ENCODE data around the gene MTLN.
A peak's percentile ranks its signal among the peaks of the same experiment; 100 is the strongest.
"Not testable (repeated sequence)": the region's sequence is repeated elsewhere in the genome, so short reads cannot be mapped to it uniquely, and the experiment has no call there.

MTLN gene, protein sequence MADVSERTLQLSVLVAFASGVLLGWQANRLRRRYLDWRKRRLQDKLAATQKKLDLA

DNA sequence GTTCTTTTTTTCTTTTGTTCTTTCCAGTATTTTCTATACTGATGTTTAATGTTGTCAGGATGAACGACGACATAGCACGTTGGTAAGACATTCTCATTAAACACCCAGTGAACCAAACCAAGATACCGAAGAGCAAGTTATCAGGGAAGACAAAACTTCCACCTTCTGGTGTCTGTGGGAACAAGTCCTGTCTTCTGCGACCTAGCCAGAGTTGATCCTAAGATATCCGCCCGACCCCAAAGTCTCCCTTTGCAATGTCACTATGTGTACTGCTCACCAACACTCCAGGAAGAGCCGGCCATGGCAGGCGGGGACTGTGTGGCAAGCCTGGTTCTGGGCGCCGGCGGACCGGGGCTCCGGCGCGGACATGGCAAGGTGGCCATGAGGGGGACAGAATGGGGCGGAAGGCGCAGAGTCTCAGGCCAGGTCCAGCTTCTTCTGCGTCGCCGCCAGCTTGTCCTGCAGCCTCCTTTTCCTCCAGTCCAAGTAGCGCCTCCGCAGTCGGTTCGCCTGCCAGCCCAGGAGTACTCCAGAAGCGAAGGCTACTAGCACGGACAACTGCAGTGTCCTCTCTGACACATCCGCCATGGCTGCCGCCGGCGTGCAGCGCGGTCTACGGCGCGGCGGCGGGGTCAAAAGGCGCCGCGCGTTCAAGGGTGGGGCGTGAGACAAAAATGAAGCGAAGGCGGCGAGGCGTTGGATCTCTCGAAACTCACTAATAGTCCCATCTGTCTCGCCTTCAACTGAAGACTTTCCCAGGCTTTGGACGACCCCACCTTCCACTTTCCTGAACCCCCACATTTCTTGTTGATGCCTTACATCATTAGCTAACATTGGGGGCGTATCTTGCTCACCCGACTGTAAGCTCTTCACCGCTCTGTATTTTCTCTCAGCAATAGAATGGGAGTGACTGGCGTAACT lies at the start of gene MTLN:
Gene MTLN (minus strand): TSS at position 610 of the 921 bp plus-strand sequence. CDS start 22 bp downstream, at position 588.
- DNase-seq, result peak; percentile 17

DNA sequence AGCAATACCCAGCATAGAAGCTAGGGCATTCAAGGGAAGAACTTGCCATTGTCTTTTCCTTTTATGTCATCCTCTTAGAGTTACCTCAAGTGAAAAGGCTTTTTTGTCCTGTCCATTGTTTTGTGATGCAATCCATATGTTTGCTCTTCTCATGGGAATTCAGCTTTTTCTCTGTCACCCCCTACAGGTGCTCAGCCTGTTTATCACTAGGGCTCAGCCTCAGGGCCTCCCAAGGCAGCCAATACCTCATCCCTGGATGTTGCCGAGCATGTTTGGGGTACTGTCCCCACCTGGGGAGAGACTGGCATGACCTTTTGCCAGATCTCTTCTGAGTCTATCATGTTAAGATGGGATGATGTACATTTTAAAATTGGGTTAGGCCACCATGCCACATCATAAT lies 49.6 kb upstream of the MTLN start:
- DNase-seq, result not testable (repeated sequence)

DNA sequence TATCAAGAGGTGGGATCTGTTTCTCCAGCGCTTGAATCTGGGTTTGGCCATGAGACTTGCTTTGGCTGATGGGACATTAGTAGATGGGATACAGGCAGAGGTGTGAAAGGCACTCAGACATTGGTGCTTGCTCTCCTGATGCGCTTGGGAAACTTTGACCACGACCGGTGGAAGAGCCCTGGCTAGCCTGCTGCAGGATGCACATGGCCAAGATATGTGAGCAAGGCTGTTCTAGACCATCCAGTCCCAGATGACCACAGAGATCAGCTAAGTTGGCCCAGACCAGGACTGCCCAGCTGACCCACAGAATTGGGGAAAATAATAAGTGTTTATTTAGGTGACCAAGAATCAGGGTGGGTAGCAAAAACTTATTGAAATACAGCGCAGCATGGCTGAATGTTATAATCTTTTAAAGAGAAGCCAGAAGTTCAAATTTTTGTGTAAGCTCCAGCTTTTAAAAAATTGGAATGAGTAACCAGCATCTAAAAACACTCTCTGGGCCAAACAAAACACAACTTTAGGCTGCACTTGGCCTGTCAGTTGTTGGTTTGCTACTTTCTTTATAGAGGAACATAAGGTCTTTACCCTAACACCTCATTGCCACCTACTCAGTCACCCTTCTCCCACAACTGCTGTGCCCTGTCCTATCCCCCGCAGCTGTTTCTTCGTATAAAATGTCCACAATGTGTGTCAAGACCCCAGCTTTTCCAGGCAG lies 35.9 kb upstream of the MTLN start:
- DNase-seq, result not testable (repeated sequence)

DNA sequence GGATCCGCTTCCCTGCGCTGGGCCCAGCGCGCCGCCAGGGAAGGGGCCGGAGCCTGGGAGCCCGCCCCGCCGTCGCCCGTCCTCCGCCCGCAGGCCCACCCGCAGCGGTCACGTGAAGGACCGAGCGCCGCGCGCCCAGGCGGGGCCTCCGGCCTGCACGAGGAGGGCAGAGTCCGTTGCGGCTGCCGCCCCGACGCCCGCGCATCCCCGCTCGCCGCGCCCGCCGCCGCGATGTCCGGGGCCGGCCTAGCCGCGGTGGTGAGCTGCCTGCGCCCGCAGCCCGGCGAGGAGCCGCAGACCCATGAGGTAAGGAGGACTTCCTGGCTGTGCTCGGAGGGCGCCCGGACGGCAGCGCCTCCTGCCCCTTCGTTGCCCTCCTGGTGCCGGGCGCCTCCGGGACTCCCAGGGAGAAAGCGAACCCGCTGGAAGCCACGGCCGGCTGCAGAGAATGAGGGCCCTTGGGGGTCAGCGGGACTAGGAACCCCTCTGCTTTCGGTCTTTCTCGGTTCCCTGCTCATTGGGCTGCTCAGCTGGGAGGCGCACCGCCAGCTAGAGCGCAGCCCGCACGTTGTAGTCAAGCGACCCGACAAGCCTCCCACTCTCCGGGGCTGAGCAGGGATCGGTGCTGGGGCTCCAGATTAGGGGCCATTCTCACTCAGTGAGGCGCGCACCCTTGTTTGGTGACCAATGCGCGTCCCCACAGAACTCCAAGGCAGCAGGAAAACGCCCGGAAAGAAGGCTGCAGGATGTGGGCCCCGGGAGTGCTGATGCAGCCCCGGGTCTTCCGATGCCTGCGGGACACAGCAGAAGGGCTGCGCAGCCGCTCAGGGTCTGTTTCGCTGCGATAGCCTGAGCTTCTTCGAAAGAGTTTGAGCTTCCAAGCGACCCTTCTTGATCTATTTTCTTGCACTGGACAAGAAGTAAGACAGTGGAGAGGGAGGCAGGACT lies 33.4 kb upstream of the MTLN start:
- DNase-seq, result not testable (repeated sequence)

DNA sequence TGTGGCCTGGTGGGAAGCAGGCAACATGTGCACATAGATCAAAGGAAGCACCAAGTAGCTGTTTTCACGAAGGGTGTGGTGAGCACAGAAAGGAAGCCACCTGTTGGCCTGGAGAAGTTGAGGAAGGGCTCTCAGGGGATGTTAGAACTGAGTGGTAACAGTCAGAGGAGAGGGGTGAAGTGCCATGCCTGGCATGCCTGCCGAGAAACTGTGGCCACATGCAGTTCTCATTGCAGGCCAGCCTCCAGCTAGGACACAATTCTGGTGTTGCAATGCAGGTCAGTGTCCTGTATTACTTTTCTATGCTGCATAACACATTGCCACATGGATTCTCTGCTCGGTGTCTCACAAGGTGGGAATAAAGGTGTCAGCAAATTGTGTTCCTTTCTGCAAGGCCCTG lies 30.9 kb upstream of the MTLN start:
- DNase-seq, result not testable (repeated sequence)

DNA sequence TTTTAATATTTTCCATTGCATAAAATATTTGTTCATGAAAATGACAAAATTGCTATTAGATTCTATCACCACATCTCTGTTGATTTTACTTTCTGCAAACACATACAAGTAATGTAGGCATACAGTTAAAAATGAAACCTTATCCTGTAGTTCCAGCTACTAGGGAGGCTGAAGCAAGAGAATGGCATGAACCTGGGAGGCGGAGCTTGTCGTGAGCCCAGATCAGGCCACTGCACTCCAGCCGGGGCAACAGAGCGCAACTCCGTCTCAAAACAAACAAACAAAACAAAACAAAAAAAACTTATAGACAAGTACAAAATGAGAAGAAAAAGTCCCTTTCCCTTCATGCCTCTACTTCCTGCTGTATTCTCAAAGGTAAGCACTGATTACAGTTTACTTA lies 22.2 kb upstream of the MTLN start:
- not testable (repeated sequence) for DNase-seq

DNA sequence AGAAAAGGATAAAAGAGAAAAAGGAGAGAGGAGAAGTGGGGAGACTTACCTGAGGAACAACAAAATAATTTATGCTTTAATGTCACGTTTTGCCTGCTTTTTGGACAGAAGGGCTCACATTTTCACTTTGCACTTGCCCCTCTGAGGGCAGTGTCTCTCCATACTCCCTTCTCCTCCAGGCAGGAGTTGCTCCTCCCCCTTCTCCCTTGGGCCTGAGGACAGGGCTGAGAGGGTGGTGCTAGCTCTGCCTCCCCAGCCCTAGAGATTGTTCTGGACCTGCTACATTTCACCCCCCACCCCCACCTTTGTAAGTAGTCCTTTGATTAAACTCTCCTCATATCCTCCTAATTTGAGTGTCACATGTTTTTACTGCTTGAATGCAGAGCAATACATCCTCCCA lies 17.5 kb upstream of the MTLN start:
- not testable (repeated sequence) for DNase-seq

DNA sequence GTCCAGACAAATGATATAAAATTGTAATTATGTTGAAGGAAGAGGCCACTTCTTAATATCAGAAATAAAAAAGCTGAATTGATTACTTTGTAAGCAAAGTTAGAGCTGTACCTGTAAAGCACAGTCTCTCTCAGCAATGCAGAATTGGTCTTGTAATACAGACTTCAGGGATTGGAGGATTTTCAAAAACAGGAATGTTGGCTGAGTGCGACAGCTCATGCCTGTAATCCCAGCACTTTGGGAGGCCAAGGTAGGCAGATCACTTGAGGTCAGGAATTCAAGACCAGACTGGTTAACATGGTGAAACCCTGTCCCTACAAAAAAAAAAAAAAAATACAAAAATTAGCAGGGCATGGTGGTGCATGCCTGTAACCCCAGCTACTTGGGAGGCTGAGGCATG lies 10.3 kb upstream of the MTLN start:
- not testable (repeated sequence) for DNase-seq

DNA sequence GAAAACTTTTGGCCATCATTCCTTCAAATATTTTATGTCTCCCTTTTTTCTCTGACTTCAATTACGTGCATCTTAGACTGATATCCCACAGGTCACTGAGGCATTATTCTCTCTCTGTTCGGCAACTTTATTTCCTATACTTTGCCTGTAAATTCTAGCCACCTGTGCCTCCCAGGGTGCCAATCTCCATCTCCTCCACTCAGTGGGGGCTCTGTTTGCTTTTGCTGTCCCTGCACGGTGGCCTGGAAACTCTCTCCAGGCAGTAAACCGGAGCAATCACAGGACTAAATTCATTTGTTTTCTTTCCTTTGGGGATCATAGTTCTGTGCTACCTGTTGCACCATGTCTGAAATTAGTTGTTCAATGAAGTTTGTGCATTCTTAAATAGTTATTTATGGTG lies 9.6 kb upstream of the MTLN start:
- no peak for DNase-seq

DNA sequence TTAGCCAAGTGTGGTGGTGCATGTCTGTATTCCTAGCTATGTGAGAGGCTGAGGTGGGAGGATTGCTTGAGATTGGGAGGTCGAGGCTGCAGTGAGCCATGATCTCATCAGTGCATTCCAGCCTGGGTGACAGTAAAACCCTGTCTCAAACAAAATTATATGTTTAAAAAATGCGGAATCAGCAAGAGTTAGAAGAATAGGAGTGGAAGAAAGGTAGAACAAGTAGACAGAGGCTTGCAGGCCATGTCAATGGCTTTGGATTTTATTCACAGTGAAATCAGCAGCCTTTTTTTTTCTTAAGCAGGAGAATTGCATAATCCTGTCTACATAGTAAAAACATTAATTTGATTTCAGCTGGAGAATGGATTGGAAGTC lies 7.8 kb upstream of the MTLN start:
- no peak for DNase-seq

DNA sequence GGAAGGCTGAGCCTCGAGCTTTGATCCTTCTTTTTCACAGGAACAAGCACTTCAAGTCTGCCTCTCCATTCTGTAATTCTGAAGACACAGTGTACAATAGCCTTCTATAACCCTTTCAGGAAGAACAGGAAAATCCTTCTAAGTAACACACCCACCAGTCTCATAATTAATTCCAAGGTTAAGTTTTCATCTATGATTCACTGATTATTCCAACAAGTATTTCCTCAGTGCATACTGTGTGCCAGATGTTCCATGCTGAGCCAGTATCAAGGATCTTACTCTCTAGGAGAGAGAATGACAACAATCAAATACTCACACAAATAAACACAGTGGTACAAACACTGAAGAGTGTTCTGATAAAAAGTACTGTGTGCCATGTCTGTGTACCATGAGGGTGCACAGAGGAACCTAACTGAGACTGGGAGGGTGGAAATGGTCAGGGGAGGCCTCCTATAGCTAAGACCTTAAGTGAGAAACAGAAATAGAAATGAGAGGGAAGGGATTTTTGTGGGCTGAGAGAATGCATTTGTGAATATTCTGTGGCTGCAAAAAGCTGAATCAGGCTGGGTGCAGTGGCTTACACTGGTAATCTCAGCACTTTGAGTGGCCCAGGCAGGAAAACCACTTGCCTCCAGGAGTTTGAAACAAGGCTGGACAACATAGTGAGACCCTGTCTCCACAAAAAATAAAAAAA lies 7.3 kb upstream of the MTLN start:
- DNase-seq, result no peak

DNA sequence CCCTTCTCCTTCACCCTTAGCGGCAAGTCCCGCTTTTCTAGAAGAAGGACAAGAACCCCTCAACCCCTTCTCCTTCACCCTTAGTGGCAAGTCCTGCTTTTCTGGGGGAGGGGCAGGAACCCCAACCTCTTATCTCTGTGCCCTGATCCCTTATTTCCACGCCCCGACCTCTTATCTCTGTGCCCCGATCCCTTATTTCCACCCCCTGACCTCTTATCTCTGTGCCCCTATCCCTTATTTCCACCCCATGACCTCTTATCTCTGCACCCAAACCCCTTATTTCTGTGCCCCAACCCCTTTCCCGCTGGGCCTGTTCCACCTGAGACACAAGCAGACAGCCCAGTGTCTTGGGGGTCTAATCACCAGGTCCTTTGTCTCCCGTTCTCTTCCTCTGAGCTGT lies 6.5 kb upstream of the MTLN start:
- DNase-seq, result not testable (repeated sequence)

DNA sequence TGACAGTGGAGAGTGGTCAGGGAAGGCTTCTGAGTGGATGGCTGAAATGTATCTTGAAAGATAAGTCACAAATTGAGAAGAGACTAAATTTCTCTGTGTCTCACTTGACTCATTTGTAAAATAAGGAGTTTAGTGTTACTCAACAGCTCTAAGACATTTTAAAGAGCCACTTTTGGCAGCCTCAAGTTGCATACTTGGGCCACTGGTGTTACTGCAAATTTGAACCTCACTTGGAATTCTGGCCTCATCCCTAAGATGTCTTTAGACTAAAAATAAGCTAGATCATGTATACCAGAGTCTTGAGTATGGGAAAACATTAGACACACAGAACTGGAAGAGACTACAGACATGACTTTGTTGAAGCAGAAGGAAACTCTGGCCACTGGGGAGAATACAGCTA lies 4.5 kb upstream of the MTLN start:
- no peak for DNase-seq

DNA sequence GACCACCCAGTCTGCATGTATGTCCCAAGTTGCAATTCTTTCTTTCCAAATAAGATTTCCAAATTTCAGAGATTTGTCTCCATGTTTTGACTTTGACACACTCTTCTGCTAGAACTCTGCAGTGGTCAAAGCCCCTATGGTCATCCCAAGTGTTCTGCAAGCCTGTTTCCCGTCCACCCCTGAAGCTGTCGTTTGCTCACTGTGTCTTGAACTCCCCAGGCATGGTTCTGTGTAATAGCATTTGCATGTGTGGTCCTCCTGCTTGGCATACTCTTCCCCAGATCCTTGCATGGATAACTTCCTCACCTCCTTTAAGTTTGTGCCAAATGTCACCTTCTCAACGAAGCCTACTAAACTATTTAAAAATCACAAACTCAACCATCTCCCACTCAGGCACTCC lies 3.9 kb upstream of the MTLN start:
- DNase-seq, result no peak

DNA sequence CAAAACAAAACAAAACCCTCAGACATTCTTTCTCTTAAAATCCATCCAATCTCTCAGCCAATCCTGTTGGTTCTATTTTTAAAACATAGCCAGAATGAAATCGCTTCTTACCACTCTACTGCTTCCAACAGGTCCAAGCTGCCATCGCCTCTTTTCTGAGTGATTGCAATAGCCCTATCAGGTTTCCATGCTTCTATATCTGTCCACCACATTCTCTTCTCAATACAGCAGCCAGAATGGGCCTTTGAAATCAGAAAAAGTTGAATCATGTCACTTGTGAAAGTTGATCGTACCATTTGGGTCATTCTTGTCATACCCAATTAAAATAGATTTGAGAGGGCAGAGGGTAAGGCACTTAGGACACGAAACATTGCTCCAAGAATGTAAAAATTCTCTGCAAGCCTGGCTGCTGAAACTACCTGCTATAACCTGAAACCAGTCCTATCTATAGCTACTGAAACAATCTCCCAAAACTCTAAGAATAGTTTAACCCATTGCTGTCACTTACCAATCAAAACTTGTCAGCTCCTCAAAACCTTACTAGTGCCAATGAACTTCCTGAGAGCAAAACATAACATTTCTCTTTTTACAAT lies 3.3 kb upstream of the MTLN start:
- no peak for DNase-seq

DNA sequence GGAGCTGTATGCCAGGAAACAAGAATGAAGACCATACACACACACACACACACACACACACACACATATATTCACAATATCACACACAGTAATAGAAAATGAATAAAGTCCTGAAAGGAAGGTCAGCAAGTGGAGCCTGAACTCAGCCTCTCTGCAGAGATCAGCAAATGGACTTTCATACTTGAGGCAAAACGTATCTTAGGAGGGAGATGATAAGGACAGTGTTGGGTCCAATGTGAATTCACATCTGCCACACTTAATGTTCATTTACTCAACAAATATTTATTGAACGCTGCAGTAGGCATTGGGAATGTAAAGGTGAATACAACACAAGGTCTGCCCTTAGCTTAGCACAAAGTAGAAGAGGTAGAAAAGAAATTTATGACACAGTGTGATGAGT lies 2.7 kb upstream of the MTLN start:
- DNase-seq, result no peak

DNA sequence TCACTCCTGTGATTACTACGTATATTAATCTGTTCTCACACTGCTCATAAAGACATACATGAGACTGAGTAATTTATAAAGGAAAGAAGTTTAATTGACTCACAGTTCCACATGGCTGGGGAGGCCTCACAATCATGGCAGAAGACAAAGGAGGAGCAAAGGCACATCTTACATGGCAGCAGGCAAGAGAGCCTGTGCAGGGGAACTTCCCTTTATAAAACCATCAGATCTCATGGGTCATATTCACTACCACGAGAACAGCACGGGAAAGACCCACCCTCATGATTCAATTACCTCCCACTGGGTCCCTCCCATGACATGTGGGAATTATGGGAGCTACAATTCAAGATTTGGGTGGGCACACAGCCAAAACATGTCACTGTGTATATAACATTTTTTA lies 1.2 kb upstream of the MTLN start:
- DNase-seq, result not testable (repeated sequence)

DNA sequence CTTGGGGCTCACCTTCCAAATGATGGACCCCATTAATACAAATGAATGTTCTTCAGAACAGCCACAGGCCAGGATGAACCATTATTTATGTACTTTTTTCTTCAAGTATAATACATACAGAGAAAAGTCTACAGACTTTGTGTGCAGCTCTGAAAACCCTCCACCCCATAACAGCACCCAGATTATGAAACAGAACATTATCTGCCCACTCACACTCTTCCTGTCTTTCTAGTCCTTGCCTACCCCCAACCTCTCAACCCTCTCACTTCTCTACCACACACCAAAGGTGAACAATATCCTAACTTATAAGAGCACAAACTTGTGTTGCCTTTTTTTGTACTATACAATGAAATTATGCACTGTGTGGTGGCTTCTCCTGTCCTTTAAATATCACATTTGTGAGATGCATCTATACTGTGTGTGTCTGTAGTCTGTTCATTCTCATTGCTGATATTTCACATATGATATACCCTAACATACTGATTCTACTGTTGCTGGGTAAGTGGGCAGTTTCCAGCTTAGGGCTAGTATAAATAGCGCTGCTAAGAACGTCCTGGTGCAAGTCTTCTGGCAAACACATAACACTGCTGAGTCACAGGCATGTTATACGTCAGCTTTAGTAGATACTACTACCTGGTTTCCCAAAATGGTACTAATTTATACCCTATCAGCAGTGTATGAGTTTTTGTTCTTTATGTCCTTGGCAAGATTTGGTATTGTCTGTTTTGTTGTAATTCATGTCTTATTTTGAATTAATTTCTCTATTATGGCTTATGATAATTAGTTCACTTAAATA lies 6.5 kb downstream of the MTLN start:
- no peak for DNase-seq

DNA sequence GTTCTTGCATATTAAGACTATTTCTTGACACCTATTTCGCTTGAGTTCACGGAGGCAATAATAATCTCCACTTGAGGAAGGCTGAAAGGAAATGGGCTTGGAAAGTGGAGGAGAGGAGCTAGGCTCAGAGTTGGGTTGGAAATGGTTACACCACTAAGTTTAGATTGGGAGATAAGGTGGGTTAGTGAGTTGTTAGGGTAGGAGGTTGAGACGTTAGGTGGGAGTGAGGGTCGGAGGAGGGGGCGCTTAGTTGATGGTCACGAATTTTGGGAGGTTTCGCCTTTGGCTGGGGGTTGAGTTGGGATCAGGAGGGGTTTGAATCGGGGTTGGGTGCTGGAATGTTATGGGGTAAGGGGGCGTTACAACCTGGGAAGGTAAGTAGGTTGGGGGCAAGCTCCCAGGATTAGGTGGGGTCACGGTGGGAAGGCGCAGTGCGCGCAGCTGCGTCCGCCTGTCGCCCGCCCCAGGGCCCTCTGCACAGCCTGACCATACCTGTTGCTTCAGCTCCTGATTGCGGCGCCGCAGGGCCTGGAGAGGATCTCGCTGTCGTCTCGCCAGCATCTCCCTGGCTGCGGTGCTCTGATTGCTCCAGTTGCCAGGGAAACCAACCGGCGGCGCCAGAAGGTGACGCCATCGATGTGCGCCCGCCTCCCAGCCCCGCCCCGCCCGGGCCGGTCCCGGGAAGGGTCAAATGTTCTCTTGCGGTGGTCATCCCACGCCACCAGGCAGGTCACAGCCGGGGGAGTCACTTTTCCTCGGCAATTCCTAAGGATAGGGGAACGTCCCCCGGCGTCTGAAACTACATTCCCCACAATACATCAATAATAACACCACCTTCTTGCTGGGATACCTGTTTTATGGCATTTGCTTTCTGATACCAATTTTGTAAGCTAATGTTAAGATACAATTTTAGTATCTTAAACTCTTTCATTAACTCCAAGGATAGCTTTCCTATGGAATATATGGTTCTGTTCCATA lies 7.7 kb downstream of the MTLN start, which contains the start of gene NPHP1:
Gene NPHP1 (minus strand): TSS at position 606 of the 978 bp plus-strand sequence. CDS start 45 bp downstream, at position 561.
- peak; percentile 31 for DNase-seq

DNA sequence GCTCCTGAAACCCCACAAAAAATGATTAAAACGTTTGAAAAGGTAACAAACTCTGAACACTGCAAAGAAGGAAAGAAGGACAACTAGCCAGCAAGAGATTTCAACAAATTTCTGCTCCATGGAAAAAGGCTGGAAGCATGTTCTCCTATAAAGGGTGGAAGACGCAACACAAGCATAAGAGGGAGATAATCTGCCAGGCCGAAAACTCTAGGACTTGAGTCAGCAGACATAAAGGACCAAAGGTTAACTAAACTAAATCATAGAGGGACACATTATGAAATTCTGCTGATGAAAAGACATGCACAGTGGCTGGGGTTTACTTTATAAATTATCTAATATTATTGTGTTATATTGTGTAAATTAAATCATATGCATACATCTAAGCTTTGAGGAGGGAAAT lies 14.3 kb downstream of the MTLN start:
- DNase-seq, result no peak

Measured in NCI-H1694 treated with DMSO at 0.1 percent for 48 hours (cell line).